ENCODE measurements around the gene TALDO1.

DNA sequence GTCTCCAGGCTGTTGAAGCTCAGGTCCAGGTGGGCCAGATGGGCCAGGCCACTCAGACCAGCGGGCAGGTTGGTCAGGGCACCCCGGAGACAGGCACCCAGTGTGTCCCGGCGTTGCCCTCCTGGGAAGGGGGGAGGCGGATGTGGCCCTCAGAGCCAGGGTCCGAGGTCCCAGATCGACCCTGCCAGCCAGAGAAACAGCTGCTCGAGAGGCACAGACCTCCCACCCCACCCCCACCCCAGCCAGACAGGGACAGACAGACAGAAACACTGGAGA, 56.1 kb downstream of the TALDO1 start:
- TF ChIP-seq POLR2A (IDR thresholded peaks at IDR 0.05): no peak
- TF ChIP-seq, protein P1, sequence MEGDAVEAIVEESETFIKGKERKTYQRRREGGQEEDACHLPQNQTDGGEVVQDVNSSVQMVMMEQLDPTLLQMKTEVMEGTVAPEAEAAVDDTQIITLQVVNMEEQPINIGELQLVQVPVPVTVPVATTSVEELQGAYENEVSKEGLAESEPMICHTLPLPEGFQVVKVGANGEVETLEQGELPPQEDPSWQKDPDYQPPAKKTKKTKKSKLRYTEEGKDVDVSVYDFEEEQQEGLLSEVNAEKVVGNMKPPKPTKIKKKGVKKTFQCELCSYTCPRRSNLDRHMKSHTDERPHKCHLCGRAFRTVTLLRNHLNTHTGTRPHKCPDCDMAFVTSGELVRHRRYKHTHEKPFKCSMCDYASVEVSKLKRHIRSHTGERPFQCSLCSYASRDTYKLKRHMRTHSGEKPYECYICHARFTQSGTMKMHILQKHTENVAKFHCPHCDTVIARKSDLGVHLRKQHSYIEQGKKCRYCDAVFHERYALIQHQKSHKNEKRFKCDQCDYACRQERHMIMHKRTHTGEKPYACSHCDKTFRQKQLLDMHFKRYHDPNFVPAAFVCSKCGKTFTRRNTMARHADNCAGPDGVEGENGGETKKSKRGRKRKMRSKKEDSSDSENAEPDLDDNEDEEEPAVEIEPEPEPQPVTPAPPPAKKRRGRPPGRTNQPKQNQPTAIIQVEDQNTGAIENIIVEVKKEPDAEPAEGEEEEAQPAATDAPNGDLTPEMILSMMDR (IDR thresholded peaks at IDR 0.05 in 8 of 11, conservative IDR thresholded peaks at IDR 0.05 in 3 of 11): no peak
- TF ChIP-seq POLR2AphosphoS5 (IDR thresholded peaks at IDR 0.05): no peak

Measured in spleen (tissue), 7 donors.